Coronary artery (tissue), 2 donors: Measurements from ENCODE around the gene ADAMTS2.

Experiments used
- DNase-seq: peaks from one replicate; pipeline ENCODE4 v3.0.0-alpha.2; 2017; ENCODE audit warnings: low spot score
- H3K27ac ChIP-seq, 2 donors: fragments of 200-600 bp; sonication (generic); one replicate each; pipeline ENCODE4 v1.5.1; 2016 to 2019
- H3K4me3 ChIP-seq: fragments of 200-600 bp; sonication (generic); 2 replicates; pipeline ENCODE4 v1.5.1; 2016; ENCODE audit warnings: mild to moderate bottlenecking, moderate library complexity
- TF ChIP-seq, protein P1 (sequence below): fragments of 200-600 bp; sonication (generic); IDR thresholded peaks from one replicate; pipeline ENCODE4 v1.5.1; 2019; ENCODE audit warnings: antibody characterized with exemption

The ADAMTS2 gene

DNA sequence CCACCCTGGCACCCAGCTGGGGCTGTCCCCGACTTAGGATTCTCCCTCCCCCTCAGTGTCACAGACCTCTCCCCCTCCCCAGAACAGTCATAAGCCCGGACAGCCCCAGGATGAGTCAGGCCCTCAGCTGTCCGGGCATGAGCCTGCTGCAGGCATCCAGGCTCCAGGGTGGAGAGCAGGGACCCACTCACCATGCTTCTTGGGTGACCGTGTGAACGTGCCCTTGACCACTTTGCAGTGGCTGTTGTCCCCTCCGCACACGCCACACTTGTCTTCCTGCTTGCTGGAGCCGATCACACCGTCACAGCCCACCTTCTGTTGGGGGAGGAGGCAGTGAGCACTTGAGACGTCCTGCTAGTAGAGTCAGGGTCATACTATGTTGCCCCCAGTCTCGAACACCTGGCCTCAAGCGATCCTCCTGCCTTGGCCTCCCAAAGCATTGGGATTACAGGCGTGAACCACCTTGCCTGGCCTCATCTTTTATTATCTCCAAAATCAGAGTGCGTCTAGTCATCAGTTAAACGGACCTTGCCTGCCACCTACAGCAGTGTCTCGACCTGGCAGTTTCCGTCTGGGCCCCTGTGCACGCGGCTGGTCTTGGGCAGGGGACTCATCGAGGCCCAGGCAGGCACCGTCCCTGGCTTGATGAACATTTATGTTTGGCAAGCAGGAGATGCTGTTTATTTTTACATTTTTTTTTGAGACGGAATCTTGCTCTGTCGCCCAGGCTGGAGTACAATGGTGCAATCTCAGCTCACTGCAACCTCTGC is 212.5 kb downstream of the ADAMTS2 start:
- no peak for DNase-seq
- Histone ChIP-seq H3K4me3 (no peak overlapping the region), H3K27ac (no peak overlapping the region)
- TF ChIP-seq, protein P1, sequence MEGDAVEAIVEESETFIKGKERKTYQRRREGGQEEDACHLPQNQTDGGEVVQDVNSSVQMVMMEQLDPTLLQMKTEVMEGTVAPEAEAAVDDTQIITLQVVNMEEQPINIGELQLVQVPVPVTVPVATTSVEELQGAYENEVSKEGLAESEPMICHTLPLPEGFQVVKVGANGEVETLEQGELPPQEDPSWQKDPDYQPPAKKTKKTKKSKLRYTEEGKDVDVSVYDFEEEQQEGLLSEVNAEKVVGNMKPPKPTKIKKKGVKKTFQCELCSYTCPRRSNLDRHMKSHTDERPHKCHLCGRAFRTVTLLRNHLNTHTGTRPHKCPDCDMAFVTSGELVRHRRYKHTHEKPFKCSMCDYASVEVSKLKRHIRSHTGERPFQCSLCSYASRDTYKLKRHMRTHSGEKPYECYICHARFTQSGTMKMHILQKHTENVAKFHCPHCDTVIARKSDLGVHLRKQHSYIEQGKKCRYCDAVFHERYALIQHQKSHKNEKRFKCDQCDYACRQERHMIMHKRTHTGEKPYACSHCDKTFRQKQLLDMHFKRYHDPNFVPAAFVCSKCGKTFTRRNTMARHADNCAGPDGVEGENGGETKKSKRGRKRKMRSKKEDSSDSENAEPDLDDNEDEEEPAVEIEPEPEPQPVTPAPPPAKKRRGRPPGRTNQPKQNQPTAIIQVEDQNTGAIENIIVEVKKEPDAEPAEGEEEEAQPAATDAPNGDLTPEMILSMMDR, result no peak

DNA sequence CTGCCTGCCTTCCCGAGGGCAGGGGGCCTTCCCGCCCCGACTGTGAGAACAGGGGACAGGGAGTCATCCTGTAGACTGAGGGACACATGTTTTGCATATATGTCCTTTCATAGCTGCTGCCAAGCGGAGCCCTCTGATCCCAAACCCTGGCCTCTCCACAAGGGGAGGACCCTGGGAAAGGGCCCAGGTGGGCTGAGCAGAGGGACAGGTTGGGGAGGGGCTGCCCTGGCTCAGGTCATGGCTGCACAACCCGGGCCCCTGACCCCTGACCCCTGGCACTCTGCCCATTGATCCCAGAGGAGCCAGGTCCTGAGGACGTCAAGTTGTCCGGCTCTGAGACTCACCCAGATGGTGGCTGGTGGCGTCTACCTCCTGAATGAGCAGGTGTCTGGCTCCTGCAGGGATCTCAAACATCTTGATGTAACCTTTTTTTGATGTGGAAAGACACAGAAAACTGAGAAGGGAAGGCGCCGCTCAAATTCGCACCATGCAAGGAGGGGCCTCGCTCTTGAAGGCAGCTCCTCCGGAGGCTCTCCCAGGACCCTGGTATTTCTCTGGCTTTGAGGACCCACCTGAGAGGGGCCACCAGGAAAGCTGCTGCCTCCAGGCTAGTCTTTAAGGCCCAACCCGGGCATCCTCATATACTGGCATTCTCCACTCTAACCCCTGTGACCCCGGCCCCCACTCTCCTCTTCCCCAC is 213.2 kb downstream of the ADAMTS2 start:
- TF ChIP-seq, protein P1, result no peak
- no peak for DNase-seq

DNA sequence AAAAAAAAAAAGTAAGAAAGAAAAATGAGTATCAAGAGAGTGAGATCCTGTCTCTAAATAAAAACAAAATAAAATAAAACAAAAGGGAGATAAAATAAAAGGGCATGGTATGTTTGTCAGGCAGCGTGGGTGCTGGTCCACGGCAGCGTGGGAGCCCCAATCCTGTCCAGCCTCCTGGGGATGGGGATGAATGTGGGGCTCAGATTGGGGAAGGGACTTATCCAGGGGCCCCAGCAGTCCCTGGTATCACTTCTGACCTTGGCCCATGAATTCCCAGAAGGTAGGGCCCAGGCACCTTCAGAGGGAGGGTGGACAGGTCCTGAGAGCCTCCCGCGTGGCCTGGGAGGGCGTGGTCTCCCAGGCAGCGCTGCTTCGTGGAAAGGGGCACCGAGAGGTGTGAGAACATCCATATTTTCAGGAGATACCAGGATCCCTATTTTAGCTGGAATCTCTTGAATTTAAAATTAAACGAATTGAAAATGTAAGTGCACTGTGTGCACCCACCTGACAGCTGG is 213.9 kb downstream of the ADAMTS2 start:
- no peak overlapping the region for H3K27ac ChIP-seq
- H3K4me3 ChIP-seq, result no peak overlapping the region
- TF ChIP-seq, protein P1, result no peak
- no peak for DNase-seq

More for the DNA sequence above, 213.2 kb downstream of the ADAMTS2 start:
- Histone ChIP-seq H3K4me3 (no peak overlapping the region), H3K27ac (no peak overlapping the region)

DNA sequence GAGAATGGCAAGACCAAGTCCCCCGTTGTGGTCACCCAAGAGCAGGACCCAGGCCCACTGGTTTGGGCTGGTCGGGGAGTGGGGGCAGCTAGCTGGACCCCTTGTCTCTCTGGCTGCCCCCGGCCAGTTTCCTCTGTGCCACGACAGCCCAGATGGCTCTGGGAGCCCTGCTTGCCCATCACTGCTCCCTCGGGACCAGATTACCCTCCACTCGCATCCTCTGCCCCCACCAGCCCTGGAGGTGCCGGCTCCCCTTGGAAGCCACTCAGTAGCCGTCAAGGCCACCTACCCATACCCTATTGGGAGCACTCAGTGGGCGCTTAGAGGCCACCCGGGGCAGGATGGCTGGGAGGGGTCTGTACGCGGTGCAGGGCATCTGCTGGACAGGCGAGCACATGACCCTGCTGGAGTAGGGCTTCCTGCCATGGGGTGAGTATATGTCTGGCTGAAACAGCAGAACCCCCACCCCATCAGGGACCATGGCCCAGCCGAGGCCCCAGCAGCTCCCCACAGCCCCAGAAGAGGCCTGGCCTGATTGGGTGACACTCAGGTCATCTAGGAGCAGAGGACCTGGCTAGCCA is 215.1 kb downstream of the ADAMTS2 start:
- no peak for DNase-seq
- TF ChIP-seq, protein P1, result no peak
- no peak overlapping the region for H3K4me3 ChIP-seq
- no peak overlapping the region for H3K27ac ChIP-seq

DNA sequence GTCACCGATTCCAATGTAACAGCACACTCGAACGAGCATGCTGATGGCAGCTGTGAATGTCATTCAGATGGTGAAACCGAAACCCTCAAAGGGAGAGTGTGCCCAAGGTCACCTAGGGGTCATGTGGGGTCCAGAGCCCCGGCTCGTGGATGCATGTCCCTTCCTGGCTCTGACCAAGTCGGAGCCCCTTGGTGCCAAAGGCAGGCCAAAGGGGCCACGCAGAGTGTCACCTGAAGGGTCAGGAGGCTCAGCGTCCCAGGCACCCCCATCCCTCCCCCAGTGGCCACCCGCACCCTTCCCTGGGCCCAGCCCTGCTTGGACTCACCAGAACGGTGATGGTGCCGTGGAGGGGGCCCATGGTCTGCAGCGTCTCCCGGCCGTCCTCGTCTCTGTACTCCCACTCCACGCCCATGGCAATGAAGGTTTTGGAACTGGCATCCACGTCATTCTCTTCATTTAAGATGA is 215.6 kb downstream of the ADAMTS2 start:
- no peak for DNase-seq
- TF ChIP-seq, protein P1, result no peak
- Histone ChIP-seq H3K4me3 (no peak overlapping the region), H3K27ac (no peak overlapping the region)

DNA sequence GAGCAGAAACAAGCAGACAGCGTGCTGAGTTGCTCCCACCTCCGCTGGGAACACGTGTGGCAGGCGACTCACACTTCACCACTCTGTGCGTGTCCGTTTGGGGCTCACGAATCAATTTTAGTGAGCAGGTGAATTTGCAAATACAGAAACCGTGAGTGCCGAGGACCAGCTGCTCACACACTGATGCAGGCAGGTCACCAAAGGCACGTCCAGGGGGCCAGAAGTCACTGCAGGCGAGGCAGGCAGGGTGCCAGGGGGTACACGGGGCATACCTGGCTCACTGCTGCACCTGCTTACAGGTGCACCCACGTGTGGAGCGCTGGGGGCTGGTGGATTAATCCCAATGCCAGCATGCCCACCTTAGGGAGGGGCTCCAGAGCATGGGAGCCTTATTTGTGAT is 216.3 kb downstream of the ADAMTS2 start:
- no peak for DNase-seq
- Histone ChIP-seq H3K4me3 (no peak overlapping the region), H3K27ac (no peak overlapping the region)
- TF ChIP-seq, protein P1, result no peak
